GM13976 (cell line): ENCODE measurements around the gene TSEN54.

ENCODE experiments used
- DNase-seq: peaks from one replicate; pipeline ENCODE4 v3.0.0; 2012; ENCODE audit warnings: low spot score
- CTCF ChIP-seq: IDR thresholded peaks from 2 replicates; pipeline ENCODE4 v1.5.1; 2012; ENCODE audit warnings: borderline replicate concordance, mild to moderate bottlenecking; ENCODE audit not compliant: insufficient read depth; ENCODE audit errors: extremely low read depth, missing control alignments, control extremely low read depth
- in situ Hi-C: fragments of 300-500 bp; cut with MboI; formaldehyde crosslinking; loops from one replicate; pipeline ENCODE4 v1.12.0; 2022; ENCODE audit warnings: low sequenced_read_pairs, mixed read lengths, inconsistent platforms; ENCODE audit not compliant: unreplicated experiment

Gene TSEN54

GRCh38 chr17:75492555-75493168 lies 23.7 kb upstream of the TSEN54 start:
- DNase-seq = no peak
- in situ Hi-C loops = no loop called here

GRCh38 chr17:75493476-75494129 lies 22.7 kb upstream of the TSEN54 start:
- TF ChIP-seq CTCF = no peak
- DNase-seq = no peak
- in situ Hi-C loops = no loop called here

More at GRCh38 chr17:75492555-75493168, 23.7 kb upstream of the TSEN54 start:
- no peak for TF ChIP-seq CTCF

GRCh38 chr17:75494326-75494877 lies 21.9 kb upstream of the TSEN54 start:
- DNase-seq = no peak
- in situ Hi-C loops = no loop called here
- TF ChIP-seq CTCF = no peak

- TF ChIP-seq CTCF = no peak
- in situ Hi-C loops = no loop called here
- no peak for DNase-seq
These were observed 20.3 kb upstream of the TSEN54 start for GRCh38 chr17:75496005-75496404.

- TF ChIP-seq CTCF = no peak
- no peak for DNase-seq
- in situ Hi-C loops = no loop called here
These were observed 18.1 kb upstream of the TSEN54 start for GRCh38 chr17:75498039-75498725.

GRCh38 chr17:75498726-75499213 lies 17.6 kb upstream of the TSEN54 start:
- DNase-seq = no peak
- in situ Hi-C loops = no loop called here
- no peak for TF ChIP-seq CTCF
